Endothelial cell of umbilical vein (primary cell): Measurements from ENCODE around the gene GPR139. TPM values are rescaled to one million over a fixed set of nuclear protein-coding genes. Genes with fewer than 3 reads are reported as not detected.

Source experiments
- BruUV-seq: library from RNA; stranded (reverse); fragments of 400-500 nt; replicated peaks from 2 replicates; lab custom pipeline; 2021; lab: Mats Ljungman, UMichigan
- CTCF ChIA-PET: fragments of 300-600, 350-600 bp; sonication (Branson Sonifier 250); formaldehyde crosslinking; loops from one replicate; lab custom pipeline; 2021; ENCODE audit warnings: antibody characterized with exemption, inconsistent platforms; lab: Charles Lee
- POLR2A ChIA-PET: fragments of 300-600, 350-600 bp; sonication (Branson Sonifier 250); formaldehyde crosslinking; loops from one replicate; lab custom pipeline; 2021; ENCODE audit warnings: antibody characterized with exemption, inconsistent platforms; lab: Charles Lee
- DNase-seq: peaks from one replicate; pipeline ENCODE4 v3.0.0-alpha.2; 2011; ENCODE audit warnings: low read depth, low spot score
- FAIRE-seq: peaks from 2 replicates; lab custom pipeline; 2011; peaks lifted over from hg19 to GRCh38; lab: Jason Lieb, UNC
- H2AFZ ChIP-seq: 2 replicates; pipeline ENCODE4 v1.6.0; 2012; ENCODE audit warnings: low read depth, low read length, control low read depth, inconsistent platforms
- H3K27ac ChIP-seq: 2 replicates; pipeline ENCODE4 v1.5.1; 2011; ENCODE audit warnings: low read depth, mild to moderate bottlenecking, control low read depth, low read length, moderate library complexity; ENCODE audit not compliant: insufficient read depth
- H3K27me3 ChIP-seq, 2 experiments: 2 replicates each; pipeline versions ENCODE4 v1.6.0 to v1.6.1; 2011; ENCODE audit warnings: low read length in 2 of 2, mixed read lengths in 1 of 2; ENCODE audit not compliant: control insufficient read depth in 2 of 2, insufficient read depth in 2 of 2
- H3K36me3 ChIP-seq, 2 experiments: 2 replicates in 1 of 2; 3 replicates in 1 of 2; pipeline ENCODE4 v1.5.1; 2011; ENCODE audit warnings: low read length in 2 of 2, mild to moderate bottlenecking in 1 of 2, moderate library complexity in 1 of 2; ENCODE audit not compliant: control insufficient read depth in 2 of 2, insufficient read depth in 2 of 2; ENCODE audit errors: extremely low read depth in 1 of 2
- H3K4me1 ChIP-seq: 3 replicates; pipeline ENCODE4 v1.5.1; 2011; ENCODE audit warnings: mild to moderate bottlenecking, low read length; ENCODE audit not compliant: control insufficient read depth, insufficient read depth; ENCODE audit errors: extremely low read depth
- H3K4me2 ChIP-seq: 2 replicates; pipeline ENCODE4 v1.6.1; 2011; ENCODE audit warnings: low read length, control low read depth, mixed read lengths; ENCODE audit not compliant: insufficient read depth
- H3K4me3 ChIP-seq, 3 experiments: fragments of 200-600 bp in 1 of 3; sonication (generic), shearing (Covaris generic) in 1 of 3; replicated peaks in 1 of 3; 2 replicates each; pipeline ENCODE4 v1.5.1; 2011 to 2016; ENCODE audit warnings: control low read depth in 3 of 3, low read length in 3 of 3, mild to moderate bottlenecking in 2 of 3, inconsistent platforms in 1 of 3, low read depth in 1 of 3, moderate library complexity in 1 of 3; ENCODE audit not compliant: insufficient read depth in 1 of 3
- H3K79me2 ChIP-seq: 2 replicates; pipeline ENCODE4 v1.6.0; 2012; ENCODE audit warnings: low read length, inconsistent platforms; ENCODE audit not compliant: control insufficient read depth, insufficient read depth
- H3K9ac ChIP-seq: replicated peaks from 2 replicates; pipeline ENCODE3; 2011; ENCODE audit warnings: low read length, control low read depth; ENCODE audit not compliant: insufficient read depth; ENCODE audit errors: extremely low read depth
- H3K9me1 ChIP-seq: replicated peaks from 3 replicates; pipeline ENCODE4 v1.6.0; 2011; ENCODE audit warnings: mild to moderate bottlenecking, low read length; ENCODE audit not compliant: control insufficient read depth, insufficient read depth; ENCODE audit errors: extremely low read depth
- H3K9me3 ChIP-seq: replicated peaks from 2 replicates; pipeline ENCODE4 v1.5.1; 2012; ENCODE audit warnings: low read length, inconsistent platforms; ENCODE audit not compliant: control insufficient read depth, insufficient read depth
- H4K20me1 ChIP-seq: replicated peaks from 2 replicates; pipeline ENCODE3; 2011; ENCODE audit warnings: mild to moderate bottlenecking, low read length; ENCODE audit not compliant: control insufficient read depth, insufficient read depth; ENCODE audit errors: extremely low read depth
- EZH2 ChIP-seq: IDR thresholded peaks from 2 replicates; pipeline ENCODE4 v1.6.1; 2012; ENCODE audit warnings: borderline replicate concordance, low read depth, mild to moderate bottlenecking, moderate library complexity, low read length, inconsistent platforms; ENCODE audit not compliant: severe bottlenecking
- GATA2 ChIP-seq: IDR thresholded peaks from 2 replicates; pipeline ENCODE4 v1.7.0; 2011; ENCODE audit warnings: low read depth, mild to moderate bottlenecking, moderate library complexity, mixed read lengths, low read length; ENCODE audit not compliant: insufficient read length, insufficient read depth
- JUN ChIP-seq: IDR thresholded peaks from 2 replicates; pipeline ENCODE4 v1.6.1; 2011; ENCODE audit warnings: borderline replicate concordance, low read depth; ENCODE audit not compliant: insufficient read length, insufficient read depth
- MYC ChIP-seq: IDR thresholded peaks from one replicate; pipeline ENCODE4 v1.6.1; 2011; ENCODE audit warnings: mild to moderate bottlenecking, low read depth, low read length
- POLR2A ChIP-seq: IDR thresholded peaks from 2 replicates; pipeline ENCODE4 v1.6.1; 2012; ENCODE audit warnings: low read depth, mild to moderate bottlenecking, control low read depth, low read length
- dilution Hi-C: fragments of 300-500 bp; cut with MboI; formaldehyde crosslinking; loops from one replicate; pipeline ENCODE4 v1.15.0; 2019; ENCODE audit warnings: low sequenced_read_pairs; ENCODE audit not compliant: extremely low pct_ligation_motif_present
- intact Hi-C: fragments of 100-400 bp; cut with micrococcal nuclease; formaldehyde crosslinking; loops from one replicate; pipeline ENCODE4 v1.10.0; 2022
- polyA plus RNA-seq, 4 experiments: library from polyadenylated mRNA; depleted of rRNA in 3 of 4; stranded (reverse) in 3 of 4; unstranded in 1 of 4; fragments of >200 nt; gene quantifications; 2 replicates each; pipeline versions ENCODE4 v1.2.1 to v1.2.3, GENCODE V29; 2011 to 2012; ENCODE audit warnings: missing spikeins in 1 of 4
- total RNA-seq: library from RNA; stranded (reverse); gene quantifications from 2 replicates; pipeline ENCODE4 v1.2.3, GENCODE V29; 2021

GPR139 gene
- total and polyA plus RNA-seq, 2 donors (not counting 3 experiments of a cell fraction or from before 2014, with no cell fraction given) = not detected

DNA sequence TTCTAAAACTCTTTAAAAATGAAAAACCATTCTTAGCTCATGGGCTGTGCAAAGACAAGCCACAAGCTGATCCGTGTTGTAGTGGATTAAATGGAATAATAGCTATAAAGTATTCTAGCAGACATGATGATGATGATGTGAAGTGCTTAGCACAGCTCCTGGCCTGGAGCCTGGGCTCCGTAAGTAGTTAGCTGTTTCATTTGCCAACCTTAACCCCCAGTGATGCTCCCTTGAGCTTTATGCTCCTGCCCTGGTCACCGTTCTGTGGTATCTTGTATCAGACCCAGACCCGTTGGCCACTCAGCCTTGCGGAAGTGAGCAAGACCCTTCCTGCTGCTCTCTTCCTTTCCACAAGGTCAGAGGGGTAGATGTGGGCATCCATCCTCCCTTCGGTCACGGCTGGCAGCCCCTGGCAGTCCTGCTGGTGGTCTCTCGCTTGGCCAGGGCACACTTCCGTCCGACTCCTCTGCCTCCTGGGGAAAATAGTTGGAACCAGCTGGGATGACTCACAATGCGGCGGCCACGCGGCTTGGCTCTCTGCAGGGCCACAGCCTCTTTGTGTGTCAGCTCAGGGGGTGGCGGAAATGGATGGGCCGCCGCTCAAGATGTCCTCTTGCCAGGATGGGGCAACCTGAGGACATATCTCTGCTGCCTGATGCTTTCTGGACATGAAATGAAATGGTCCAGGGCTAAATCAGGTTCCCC, 79.1 kb downstream of the GPR139 start:
- intact Hi-C loops = no loop called here
- Histone ChIP-seq H3K4me3 (no peak overlapping the region), H3K4me2 (no peak overlapping the region), H3K9ac (no peak overlapping the region), H3K79me2 (no peaks in the 10 kb centered on the region), H3K4me1 (no peaks in the 10 kb centered on the region), H3K36me3 (no peaks in the 10 kb centered on the region), H3K9me1 (no peaks in the 10 kb centered on the region), H3K27me3 (no peaks in the 10 kb centered on the region), H3K9me3 (no peaks in the 10 kb centered on the region), H2AFZ (no peak overlapping the region), H4K20me1 (no peaks in the 10 kb centered on the region), H3K27ac (no peak overlapping the region)
- ChIA-PET CTCF (no interaction called here), POLR2A (no interaction called here)
- no peak for DNase-seq
- dilution Hi-C loops = no loop called here
- FAIRE-seq = no peak
- no TSS peak for BruUV-seq
- TF ChIP-seq JUN (no peak), GATA2 (no peak), MYC (no peak)

DNA sequence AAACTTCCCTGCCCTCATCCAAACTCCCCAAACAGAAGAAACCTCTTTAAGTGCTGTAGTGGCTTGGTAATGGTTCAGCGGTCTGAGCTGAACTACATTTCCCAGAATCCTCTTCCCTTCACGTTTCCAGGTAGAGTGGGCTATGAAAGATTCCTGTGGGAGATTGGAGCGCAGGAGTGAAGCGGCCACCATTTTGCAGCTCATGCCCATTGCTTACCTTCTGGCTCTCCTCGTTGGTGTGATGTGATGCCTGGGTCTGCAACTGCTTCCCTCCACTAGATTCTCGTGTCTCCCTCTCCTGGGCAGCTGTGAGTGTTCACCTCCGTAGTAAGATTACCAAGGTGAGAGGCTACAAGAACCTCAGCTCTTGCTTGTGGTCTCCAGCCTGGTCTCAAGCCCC, 82.1 kb downstream of the GPR139 start:
- ChIA-PET CTCF (interaction anchor here (1.4 kb wide), 1 partner anchor 11 kb away, joined by 4 read pairs; no protein-coding TSS in a partner anchor), POLR2A (no interaction called here)
- DNase-seq = no peak
- FAIRE-seq = no peak
- no peaks in the 10 kb centered on the region for H3K9me3 ChIP-seq
- no peak for TF ChIP-seq POLR2A
- no peak for TF ChIP-seq EZH2
- TF ChIP-seq JUN = no peak
- TF ChIP-seq MYC = no peak
- no TSS peak for BruUV-seq
- dilution Hi-C loops = no loop called here
- no peak overlapping the region for H3K9ac ChIP-seq
- no peak overlapping the region for H3K4me2 ChIP-seq
- no peaks in the 10 kb centered on the region for H3K4me1 ChIP-seq
- no peaks in the 10 kb centered on the region for H3K27me3 ChIP-seq
- no peak overlapping the region for H2AFZ ChIP-seq
- no peaks in the 10 kb centered on the region for H3K79me2 ChIP-seq
- H3K36me3 ChIP-seq = no peaks in the 10 kb centered on the region
- H3K27ac ChIP-seq = no peak overlapping the region
- H4K20me1 ChIP-seq = no peaks in the 10 kb centered on the region
- no peak overlapping the region for H3K4me3 ChIP-seq
- intact Hi-C loops = no loop called here
- H3K9me1 ChIP-seq = no peaks in the 10 kb centered on the region
